Trophoblast cell (in vitro differentiated cells and primary cell): ENCODE results near the gene DHDH.

Source experiments
- DNase-seq, 2 donors: peaks; one replicate each; pipeline ENCODE4 v3.0.0-alpha.2; 2016
- H2AFZ ChIP-seq: 2 replicates; pipeline ENCODE4 v1.6.1; 2013; ENCODE audit warnings: low read length, moderate library complexity, mild to moderate bottlenecking; ENCODE audit not compliant: insufficient read depth, poor library complexity
- H2AK5ac ChIP-seq: 2 replicates; pipeline ENCODE4 v1.6.1; 2013; ENCODE audit warnings: mild to moderate bottlenecking, low read length
- H2BK120ac ChIP-seq: 2 replicates; pipeline ENCODE4 v1.6.1; 2013; ENCODE audit warnings: low read length, mild to moderate bottlenecking, moderate library complexity; ENCODE audit not compliant: insufficient read depth, poor library complexity
- H2BK12ac ChIP-seq: 2 replicates; pipeline ENCODE4 v1.6.1; 2013; ENCODE audit warnings: mild to moderate bottlenecking, low read length, moderate library complexity
- H2BK5ac ChIP-seq: 2 replicates; pipeline ENCODE4 v1.6.1; 2013; ENCODE audit warnings: low read length, low read depth, moderate library complexity, mild to moderate bottlenecking; ENCODE audit not compliant: poor library complexity
- H3K14ac ChIP-seq: 2 replicates; pipeline ENCODE4 v1.6.1; 2013; ENCODE audit warnings: mild to moderate bottlenecking, low read length
- H3K18ac ChIP-seq: 2 replicates; pipeline ENCODE4 v1.6.1; 2013; ENCODE audit warnings: mild to moderate bottlenecking, low read length
- H3K23ac ChIP-seq: 2 replicates; pipeline ENCODE4 v1.6.1; 2013; ENCODE audit warnings: low read length
- H3K27ac ChIP-seq: 2 replicates; pipeline ENCODE4 v1.5.1; 2013; ENCODE audit warnings: low read depth, mild to moderate bottlenecking, inconsistent platforms, low read length, moderate library complexity
- H3K27me3 ChIP-seq: 2 replicates; pipeline ENCODE4 v1.6.1; 2013; ENCODE audit warnings: inconsistent platforms, mild to moderate bottlenecking, low read length, moderate library complexity; ENCODE audit not compliant: insufficient read depth
- H3K36me3 ChIP-seq, 2 experiments: 1 replicate in 1 of 2; 2 replicates in 1 of 2; pipeline ENCODE4 v1.6.1; 2013; ENCODE audit warnings: low read length in 2 of 2, mild to moderate bottlenecking in 2 of 2, moderate library complexity in 1 of 2; ENCODE audit not compliant: insufficient read depth in 2 of 2, control insufficient read depth in 1 of 2
- H3K4ac ChIP-seq: 2 replicates; pipeline ENCODE4 v1.6.1; 2013; ENCODE audit warnings: low read depth, mild to moderate bottlenecking, low read length, moderate library complexity
- H3K4me1 ChIP-seq, 2 experiments: 1 replicate in 1 of 2; 2 replicates in 1 of 2; pipeline ENCODE4 v1.6.1; 2013; ENCODE audit warnings: low read length in 2 of 2, mild to moderate bottlenecking in 2 of 2, moderate library complexity in 1 of 2; ENCODE audit not compliant: insufficient read depth in 2 of 2, control insufficient read depth in 1 of 2
- H3K4me2 ChIP-seq: 2 replicates; pipeline ENCODE4 v1.6.1; 2013; ENCODE audit warnings: inconsistent platforms, mild to moderate bottlenecking, low read length, moderate library complexity
- H3K4me3 ChIP-seq: 2 replicates; pipeline ENCODE4 v1.5.1; 2013; ENCODE audit warnings: mild to moderate bottlenecking, low read depth, low read length, inconsistent platforms
- H3K79me1 ChIP-seq: one replicate; pipeline ENCODE4 v1.6.1; 2013; ENCODE audit warnings: low read length
- H3K79me2 ChIP-seq: 2 replicates; pipeline ENCODE4 v1.6.1; 2013; ENCODE audit warnings: low read length, mild to moderate bottlenecking; ENCODE audit not compliant: control insufficient read depth, insufficient read depth, poor library complexity
- H3K9ac ChIP-seq: 2 replicates; pipeline ENCODE4 v1.6.1; 2013; ENCODE audit warnings: mild to moderate bottlenecking, low read length
- H3K9me3 ChIP-seq: 2 replicates; pipeline ENCODE4 v1.6.1; 2013; ENCODE audit warnings: low read depth, mild to moderate bottlenecking, control low read depth, inconsistent platforms, low read length; ENCODE audit not compliant: insufficient read depth
- H4K12ac ChIP-seq: 2 replicates; pipeline ENCODE4 v1.6.1; 2013; ENCODE audit warnings: low read depth, mild to moderate bottlenecking, low read length, moderate library complexity
- H4K8ac ChIP-seq: 2 replicates; pipeline ENCODE4 v1.6.1; 2013; ENCODE audit warnings: low read depth, mild to moderate bottlenecking, low read length, moderate library complexity
- H4K91ac ChIP-seq: one replicate; pipeline ENCODE4 v1.6.1; 2013; ENCODE audit warnings: low read depth, mild to moderate bottlenecking, low read length, moderate library complexity
- WGBS: extraction: QIAGEN DNeasy Blood & Tissue Kit; methylation state at CpG from one replicate; pipeline ENCODE4 v1.1.7; 2013; ENCODE audit warnings: missing lambda C conversion rate; ENCODE audit not compliant: insufficient read length, insufficient coverage; ENCODE audit errors: extremely low coverage; 5-methylcytosine and 5-hydroxymethylcytosine counted together

The DHDH gene

GRCh38 chr19:48934837-48935236 is 1.3 kb downstream of the DHDH start:
- Histone ChIP-seq H3K4ac (no peak overlapping the region), H2BK12ac (no peak overlapping the region), H3K18ac (no peak overlapping the region), H3K4me3 (no peak overlapping the region), H3K4me2 (no peak overlapping the region), H3K9me3 (no peaks in the 10 kb centered on the region), H3K4me1 (peaks cover 0 to 2% of the 10 kb centered on the region in 2 experiments), H4K8ac (no peak overlapping the region), H3K79me2 (no peaks in the 10 kb centered on the region), H3K27ac (no peak overlapping the region), H4K12ac (no peak overlapping the region), H3K79me1 (no peaks in the 10 kb centered on the region), H2AFZ (no peak overlapping the region), H3K9ac (no peak overlapping the region), H3K14ac (no peak overlapping the region), H3K23ac (no peak overlapping the region), H2AK5ac (no peak overlapping the region), H2BK120ac (no peak overlapping the region), H3K36me3 (no peaks in the 10 kb centered on the region), H4K91ac (no peak overlapping the region), H2BK5ac (no peak overlapping the region), H3K27me3 (no peaks in the 10 kb centered on the region)
- DNase-seq, result no peak
- WGBS, result no CpG with 5 or more reads among the region's 19 CpGs

GRCh38 chr19:48935864-48936263 is 2.4 kb downstream of the DHDH start:
- Histone ChIP-seq H3K27ac (no peak overlapping the region), H3K4ac (no peak overlapping the region), H3K4me2 (no peak overlapping the region), H2BK5ac (no peak overlapping the region), H3K36me3 (no peaks in the 10 kb centered on the region), H4K91ac (no peak overlapping the region), H3K79me1 (no peaks in the 10 kb centered on the region), H4K8ac (no peak overlapping the region), H3K4me1 (peaks cover 0 to 2% of the 10 kb centered on the region in 2 experiments), H2AFZ (no peak overlapping the region), H3K14ac (no peak overlapping the region), H3K4me3 (no peak overlapping the region), H3K9ac (no peak overlapping the region), H3K79me2 (no peaks in the 10 kb centered on the region), H3K9me3 (peaks cover 3% of the 10 kb centered on the region), H2BK12ac (no peak overlapping the region), H3K27me3 (no peaks in the 10 kb centered on the region), H3K18ac (no peak overlapping the region), H2BK120ac (no peak overlapping the region), H4K12ac (no peak overlapping the region), H3K23ac (no peak overlapping the region), H2AK5ac (no peak overlapping the region)
- WGBS, result no CpG with 5 or more reads among the region's 25 CpGs
- DNase-seq, result no peak

GRCh38 chr19:48938256-48938655 is 4.8 kb downstream of the DHDH start:
- Histone ChIP-seq H2AK5ac (no peak overlapping the region), H2BK5ac (no peak overlapping the region), H3K4me1 (peaks cover 0 to 2% of the 10 kb centered on the region in 2 experiments), H3K79me1 (no peaks in the 10 kb centered on the region), H3K18ac (no peak overlapping the region), H3K79me2 (no peaks in the 10 kb centered on the region), H3K9me3 (peaks cover 3% of the 10 kb centered on the region), H4K91ac (no peak overlapping the region), H3K27ac (no peak overlapping the region), H3K23ac (no peak overlapping the region), H3K36me3 (no peaks in the 10 kb centered on the region), H4K12ac (no peak overlapping the region), H3K4me2 (no peak overlapping the region), H3K14ac (no peak overlapping the region), H3K4me3 (no peak overlapping the region), H2AFZ (no peak overlapping the region), H2BK12ac (no peak overlapping the region), H4K8ac (no peak overlapping the region), H2BK120ac (no peak overlapping the region), H3K27me3 (no peaks in the 10 kb centered on the region), H3K4ac (no peak overlapping the region), H3K9ac (no peak overlapping the region)
- DNase-seq, result no peak
- WGBS, result no CpG with 5 or more reads among the region's 7 CpGs

- Histone ChIP-seq H2BK12ac (no peak overlapping the region), H4K12ac (no peak overlapping the region), H3K27ac (no peak overlapping the region), H3K4me2 (no peak overlapping the region), H2BK120ac (no peak overlapping the region), H3K18ac (no peak overlapping the region), H3K36me3 (no peaks in the 10 kb centered on the region), H4K91ac (no peak overlapping the region), H3K9ac (no peak overlapping the region), H3K14ac (no peak overlapping the region), H3K9me3 (peaks cover 3% of the 10 kb centered on the region), H3K27me3 (no peaks in the 10 kb centered on the region), H3K23ac (no peak overlapping the region), H3K4ac (no peak overlapping the region), H2AK5ac (no peak overlapping the region), H2AFZ (no peak overlapping the region), H4K8ac (no peak overlapping the region), H2BK5ac (no peak overlapping the region), H3K4me1 (no peaks in the 10 kb centered on the region), H3K4me3 (no peak overlapping the region), H3K79me1 (no peaks in the 10 kb centered on the region), H3K79me2 (no peaks in the 10 kb centered on the region)
- no peak for DNase-seq
- WGBS, result no CpG with 5 or more reads among the region's 5 CpGs
Observed at GRCh38 chr19:48940902-48941301, 7.4 kb downstream of the DHDH start.
